Anterior cingulate cortex (tissue), 58 donors: ENCODE data around the gene TOM1.

ENCODE experiments used
- DNase-seq, 58 donors: peaks; one replicate each; lab custom pipeline; 2025; lab: John Stamatoyannopoulos, UW

TOM1 gene

DNA sequence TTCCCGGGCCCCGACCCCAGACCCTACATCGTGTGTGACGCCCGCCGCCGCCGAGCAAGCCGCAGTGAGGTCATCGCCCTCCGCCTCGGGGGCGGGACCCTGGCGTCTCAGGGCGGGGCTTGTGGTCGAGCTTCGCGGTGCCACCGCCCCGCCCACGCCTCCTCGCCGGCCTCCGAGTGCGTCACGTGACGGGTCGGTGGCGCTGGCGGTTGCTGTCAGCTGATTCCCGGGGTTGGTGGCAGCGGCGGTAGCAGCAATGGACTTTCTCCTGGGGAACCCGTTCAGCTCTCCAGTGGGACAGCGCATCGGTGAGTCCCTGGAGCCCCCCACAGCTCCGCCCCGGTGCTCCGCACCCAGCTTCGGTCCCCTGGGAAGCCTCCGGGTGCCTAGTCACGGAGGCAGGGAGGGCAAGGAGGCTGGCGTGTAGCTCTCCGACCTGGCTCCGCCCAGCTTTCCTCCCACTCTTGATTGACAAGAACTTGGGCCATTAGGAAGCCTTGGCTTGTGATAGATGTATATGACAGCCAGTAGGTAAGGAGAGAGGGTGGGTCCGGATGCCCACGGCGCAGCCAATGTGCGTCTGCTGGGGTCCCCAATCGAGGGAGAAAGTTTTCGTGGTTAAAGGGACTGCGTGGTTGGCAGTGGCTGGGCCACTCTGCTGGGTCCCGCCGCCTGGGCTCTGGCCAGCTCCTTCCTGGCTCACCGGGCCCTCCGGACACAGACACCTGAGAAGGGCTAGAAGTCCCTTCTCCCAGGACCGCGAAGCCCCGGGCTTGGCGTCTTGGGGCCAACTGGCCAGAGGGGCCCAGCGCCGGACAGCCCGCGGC, at the start of gene TOM1:
Gene TOM1, plus strand, starts transcription at position 222 of the 827 bp plus-strand sequence. Its CDS starts 35 bp downstream, at position 257.
- DNase-seq = peak; percentile 79 to 100 (median 96)

DNA sequence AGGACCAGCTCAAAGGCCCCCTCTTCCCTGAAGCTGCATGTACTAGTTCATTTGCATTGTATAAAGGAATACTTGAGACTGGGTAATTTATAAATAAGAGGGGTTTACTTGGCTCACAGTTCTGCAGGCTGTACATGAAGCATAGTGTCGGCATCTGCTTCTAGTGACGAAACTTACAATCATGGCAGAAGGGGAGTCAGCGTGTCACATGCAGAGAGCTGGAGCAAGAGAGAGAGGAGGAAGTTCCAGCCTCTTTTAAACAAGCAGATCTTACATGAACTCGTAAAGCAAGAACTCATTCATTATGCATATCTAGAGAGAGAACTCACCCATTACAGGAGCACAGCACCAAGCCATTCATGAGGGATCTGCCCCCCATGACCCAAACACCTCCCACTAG, 49.5 kb upstream of the TOM1 start:
- DNase-seq = no peak

DNA sequence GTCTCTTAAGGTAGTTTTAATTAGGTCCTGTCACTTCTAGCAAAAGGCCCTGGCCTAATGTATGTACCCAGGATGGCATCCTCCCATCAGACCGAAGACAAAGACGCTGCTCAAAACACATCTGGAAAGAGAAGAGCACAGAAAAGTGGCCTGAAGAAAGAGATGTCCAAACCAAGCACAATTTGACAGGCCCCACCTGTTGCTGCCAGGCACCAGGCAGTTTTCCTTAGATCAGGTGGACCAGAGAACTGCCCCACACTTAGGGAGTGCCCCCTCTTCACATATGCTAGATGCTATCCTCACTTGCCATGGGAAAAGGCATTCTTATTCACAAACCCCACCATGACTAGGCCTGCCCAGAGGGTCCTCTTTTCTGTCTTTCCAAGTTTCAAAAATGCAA, 45.7 kb upstream of the TOM1 start:
- no peak for DNase-seq

DNA sequence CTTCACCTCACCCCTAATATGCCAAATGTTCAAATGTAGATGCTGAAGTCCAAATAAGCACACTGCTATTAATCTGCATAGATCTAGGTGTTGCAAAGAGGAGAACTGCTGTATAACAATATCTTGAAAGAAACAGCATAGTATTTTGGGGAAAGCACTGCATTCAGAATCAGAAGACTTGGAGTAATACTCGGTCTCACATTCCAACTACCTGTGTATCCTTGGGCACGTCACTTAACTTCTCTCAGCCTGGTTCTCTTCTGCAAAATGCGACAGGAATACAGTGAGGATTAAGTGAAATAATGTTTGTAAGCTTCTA, 42.7 kb upstream of the TOM1 start:
- no peak for DNase-seq

DNA sequence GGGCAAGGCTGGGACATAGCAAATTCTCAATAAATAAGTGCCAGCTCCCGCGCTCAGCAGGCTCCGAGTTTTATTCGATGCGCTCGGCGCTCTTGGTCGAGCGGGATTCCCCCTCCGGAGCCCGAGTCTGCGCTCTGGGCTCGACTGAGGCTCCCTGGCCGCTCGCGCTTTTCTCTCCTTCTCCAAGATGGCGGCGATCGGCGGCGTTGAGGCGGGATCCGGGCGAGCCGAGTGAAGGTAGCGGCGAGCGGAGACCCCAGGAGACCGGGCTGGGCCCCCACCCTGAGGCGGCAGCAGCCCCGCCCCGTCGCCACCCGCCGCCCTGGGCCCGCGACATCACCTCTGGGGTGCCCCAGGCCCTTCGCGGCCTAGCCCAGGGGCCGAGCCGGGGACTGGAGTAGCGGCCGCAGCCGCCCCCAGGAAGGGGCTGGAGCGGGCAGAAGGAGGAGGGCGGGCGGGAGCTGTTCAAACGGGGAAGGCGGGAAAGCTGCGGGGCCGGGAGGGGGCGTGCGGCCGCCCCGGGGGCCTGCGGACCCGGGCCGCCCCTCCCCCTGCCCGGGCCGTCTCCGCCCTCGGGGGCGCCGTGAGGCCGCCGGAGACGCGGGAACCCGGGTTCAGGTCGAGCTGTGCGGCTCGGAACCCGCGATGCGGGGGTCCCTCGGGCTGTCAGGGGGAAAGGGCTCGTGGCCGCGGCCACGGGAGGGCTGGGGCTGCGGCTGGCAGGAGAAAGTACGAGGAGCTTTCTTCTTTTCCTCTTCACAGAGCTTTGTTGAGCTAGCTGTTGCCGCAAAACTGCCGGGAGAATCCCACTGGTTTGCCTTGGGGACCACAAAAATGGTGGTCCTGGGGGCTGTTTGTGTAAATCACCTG, 42.1 kb upstream of the TOM1 start, which contains the start of gene HMGXB4:
Gene HMGXB4, plus strand, starts transcription at position 173 of the 870 bp plus-strand sequence. CDS start 4,898 bp downstream, outside the sequence.
- peak; percentile 19 to 89 (median 78) for DNase-seq

DNA sequence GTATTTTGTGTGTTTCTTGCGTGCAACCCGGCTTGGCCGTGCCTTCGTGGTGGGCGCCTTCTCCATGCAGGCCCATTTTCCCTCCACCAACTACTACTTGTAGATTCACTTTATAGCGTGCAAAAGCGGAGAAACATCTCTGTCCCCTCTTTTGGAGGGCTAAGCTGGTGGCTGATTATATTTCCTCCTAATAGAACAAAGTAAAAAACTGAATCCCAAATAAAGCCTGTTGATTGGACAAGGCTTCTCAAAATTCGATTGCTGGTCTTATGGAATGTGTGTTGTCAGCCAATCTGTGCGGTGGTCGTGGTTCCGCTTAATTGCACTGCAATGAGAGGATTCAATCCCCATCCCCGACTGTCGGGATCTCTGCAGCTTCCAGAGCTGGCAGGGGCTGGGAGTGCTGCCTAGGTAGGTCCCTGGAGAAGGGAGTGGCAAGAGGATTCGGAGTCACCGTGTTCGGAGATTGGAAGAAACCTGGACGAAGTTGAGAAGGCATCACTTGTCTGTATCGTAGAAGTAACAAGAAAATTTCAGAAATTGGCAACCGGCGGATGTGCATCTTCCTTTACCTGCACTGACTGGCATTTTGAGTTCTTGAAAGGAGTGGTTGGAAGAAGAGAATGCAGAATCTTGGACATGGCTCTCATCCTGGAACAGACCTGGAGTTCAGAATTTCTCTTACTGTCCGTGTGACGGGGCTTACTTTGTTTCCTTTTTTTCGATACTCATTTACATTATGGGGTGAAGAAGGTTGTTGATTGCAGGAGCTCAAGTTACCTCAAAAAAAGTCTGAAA, 41.3 kb upstream of the TOM1 start:
- DNase-seq = peak in 1 of 58 donors; percentile 1

DNA sequence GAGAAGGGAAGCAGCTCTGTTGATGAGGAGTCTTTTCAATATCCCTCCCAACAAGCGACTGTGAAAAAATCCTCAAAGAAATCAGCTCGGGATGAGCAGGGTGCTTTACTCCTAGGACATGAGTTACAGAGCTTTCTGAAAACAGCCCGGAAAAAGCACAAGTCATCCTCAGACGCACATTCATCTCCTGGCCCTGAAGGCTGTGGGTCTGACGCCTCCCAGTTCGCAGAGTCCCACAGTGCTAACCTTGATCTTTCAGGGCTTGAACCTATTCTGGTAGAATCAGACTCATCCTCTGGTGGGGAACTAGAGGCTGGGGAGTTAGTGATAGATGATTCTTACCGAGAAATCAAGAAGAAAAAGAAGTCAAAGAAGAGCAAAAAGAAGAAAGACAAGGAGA, 34.7 kb upstream of the TOM1 start:
- no peak for DNase-seq

DNA sequence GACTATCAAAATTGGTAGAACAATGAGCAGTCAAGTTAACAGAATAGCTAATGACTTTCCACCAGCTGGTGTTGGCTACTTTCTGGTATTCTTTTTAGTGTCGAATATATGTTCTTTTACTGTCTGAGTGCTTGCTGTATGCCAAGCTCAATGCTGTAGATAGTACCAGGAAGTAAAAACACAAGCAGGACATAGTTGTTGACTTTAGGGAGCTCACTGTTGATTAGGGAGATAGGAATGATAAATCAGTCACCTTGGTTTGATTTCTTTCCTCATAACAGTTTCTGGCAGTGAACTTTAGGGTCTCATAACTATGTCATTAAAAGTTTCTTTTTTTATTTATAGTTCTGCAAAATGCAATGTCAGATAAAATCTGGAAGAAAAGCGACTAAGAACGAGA, 33.4 kb upstream of the TOM1 start:
- no peak for DNase-seq

DNA sequence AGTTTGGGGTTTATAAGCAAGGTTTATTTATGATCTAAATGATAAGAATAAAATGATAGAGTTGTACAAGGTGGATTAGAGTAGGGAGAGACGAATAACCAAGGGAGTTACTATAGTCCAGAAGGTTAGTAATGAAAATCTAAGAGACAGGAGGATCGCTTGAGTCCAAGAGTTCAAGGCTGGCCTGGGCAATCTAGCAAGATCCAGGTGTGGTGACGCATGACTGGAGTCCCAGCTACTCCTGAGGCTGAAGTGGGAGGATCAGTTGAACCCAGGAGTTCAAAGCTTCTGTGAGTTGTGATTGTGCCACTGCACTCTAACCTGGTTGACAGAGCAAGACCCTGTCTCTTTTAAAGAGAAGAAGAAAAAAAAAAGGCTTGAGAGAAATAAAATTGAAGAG, 30.1 kb upstream of the TOM1 start:
- no peak for DNase-seq

DNA sequence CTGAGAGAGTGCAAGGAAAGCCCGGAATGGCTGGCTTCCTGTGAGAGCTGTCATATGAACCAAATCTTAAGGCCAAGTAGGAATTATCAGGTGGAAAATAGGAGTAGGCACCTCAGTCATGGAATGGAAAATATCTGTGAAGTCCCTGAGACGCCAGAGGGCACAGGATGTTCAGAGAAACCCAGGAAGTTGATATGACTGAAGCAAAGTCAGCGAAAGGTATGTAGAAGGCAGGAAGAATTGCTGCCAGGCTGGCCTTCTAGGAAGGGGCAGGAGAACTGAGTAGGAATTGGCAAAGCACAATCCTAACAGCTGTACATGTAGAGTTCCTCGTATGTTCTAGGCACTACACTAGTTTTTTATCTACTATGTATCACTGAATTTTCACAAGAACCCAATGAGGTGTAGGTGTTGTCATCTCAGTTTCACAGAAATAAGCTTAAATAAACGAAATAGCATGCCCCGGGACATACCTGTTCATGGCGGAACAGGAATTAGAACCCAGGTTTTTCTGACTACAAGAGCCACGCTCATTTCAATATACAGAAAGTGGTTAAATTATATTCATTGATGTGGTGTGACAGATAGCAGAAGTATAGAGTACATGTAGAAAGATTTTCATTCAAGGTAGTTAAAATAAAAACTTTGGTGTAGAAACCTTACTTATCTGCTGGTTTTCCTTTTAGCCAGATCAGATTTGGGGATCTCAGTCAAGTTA, 25.4 kb upstream of the TOM1 start:
- DNase-seq = no peak

DNA sequence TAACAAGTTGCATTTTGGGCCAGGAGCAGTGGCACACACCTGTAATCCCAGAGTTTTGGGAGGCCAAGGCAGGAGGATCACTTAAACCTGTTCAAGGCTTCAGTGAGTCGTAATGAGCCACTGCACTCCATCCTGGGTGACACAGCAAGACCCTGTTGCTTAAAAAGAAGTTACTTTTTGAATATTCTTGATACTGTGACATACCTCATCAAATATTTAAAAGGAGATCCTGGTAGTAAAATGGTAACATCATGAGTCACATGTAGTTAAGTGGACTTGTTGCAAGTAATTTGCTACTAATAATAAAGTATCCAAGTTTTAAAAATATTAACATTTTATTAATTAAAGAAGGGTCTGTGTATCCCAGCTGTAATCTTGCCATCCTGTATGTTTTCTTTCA, 24.1 kb upstream of the TOM1 start:
- DNase-seq = no peak

DNA sequence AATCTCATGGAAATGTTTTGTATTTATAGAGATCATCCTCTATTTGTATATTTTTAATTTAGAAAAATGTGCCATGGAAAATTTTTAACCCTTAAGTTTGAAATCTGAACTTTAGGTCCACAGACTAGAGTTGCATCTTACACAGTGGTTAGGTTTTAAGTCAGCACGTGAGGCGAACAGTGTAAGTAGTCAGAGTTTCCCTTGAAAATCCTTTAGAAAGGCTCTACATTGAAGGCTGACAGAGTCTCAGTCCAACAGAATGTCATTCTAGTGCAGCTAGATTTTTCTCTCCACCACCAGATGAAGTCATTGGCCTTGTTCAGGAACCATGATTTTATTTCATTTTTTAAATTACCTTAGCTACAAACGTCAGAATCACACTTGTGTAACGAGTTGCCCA, 23.7 kb upstream of the TOM1 start:
- no peak for DNase-seq

DNA sequence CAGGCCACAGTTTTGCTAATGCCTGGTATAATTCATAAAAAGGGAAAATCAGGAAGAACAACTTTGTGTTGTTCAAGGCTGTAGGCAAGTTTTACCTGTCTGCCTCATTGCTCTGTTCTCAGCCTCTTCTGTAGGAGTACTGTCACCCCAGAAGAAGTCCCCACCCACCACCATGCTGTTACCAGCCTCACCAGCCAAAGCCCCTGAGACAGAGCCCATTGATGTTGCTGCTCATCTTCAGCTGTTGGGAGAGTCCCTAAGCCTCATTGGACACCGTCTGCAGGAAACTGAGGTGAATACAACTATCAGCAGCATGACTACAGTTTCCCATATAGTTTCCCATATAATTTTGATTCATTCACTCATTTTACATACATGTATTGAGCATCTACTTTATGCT, 11.6 kb upstream of the TOM1 start:
- DNase-seq = no peak

DNA sequence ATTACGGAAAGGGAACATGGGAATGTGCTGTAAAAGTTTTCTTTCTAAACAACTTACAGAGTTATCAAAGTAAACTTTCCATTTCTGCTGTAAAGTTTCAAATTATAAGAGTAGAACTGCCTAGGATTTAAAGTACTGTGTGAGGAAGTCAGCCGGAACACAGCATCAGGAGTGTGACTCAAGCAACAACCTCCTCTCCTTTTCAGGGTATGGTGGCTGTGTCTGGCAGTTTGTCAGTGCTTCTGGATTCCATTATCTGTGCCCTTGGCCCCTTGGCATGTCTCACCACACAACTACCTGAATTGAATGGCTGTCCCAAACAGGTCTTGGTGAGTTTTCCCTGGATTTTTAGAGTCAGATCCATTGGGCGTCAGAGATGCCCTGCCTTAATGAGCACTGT, 6.9 kb upstream of the TOM1 start:
- DNase-seq = no peak

DNA sequence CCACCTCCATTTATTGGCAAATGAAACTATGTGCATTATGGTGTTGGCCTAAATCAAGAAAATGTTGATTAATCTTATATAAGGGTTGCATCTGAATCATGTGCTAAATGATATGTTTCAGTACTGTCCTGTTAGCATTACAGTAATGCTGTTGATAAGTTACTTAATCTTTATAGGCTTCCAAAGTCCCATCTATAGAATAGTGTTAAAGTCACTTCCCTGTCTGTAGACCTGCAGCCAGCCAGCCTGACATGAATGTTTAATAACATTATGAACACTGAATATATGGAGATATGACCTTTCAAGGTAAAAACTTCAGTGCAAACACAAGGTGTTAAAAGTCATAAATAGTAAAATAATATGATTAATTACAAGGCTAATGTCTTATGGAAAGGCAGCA, 3.6 kb upstream of the TOM1 start:
- DNase-seq = no peak

DNA sequence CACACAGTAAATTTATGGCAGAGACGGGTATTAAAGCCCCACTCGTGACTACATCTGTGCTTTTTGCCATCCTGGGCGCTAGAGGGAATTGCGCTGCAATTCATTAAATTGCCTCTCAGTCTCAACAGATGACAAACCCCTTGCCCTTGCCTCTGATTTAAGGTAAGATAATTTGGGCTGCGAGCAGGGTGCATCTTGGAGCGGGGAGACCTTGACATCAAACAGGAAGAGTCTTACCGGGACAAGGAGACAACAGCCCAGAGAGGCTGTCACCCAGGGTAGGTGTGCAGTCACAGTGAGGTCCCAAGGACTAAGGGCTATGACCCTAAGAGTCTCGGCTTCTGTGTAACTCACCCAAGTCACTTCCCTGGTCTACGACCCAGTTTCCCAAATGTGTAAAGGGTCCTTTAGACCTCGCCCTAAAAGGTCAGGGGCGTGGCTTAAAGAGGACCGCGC, 449 bp upstream of the TOM1 start:
- peak in 9 of 58 donors; percentile 19 to 68 (median 59) for DNase-seq

DNA sequence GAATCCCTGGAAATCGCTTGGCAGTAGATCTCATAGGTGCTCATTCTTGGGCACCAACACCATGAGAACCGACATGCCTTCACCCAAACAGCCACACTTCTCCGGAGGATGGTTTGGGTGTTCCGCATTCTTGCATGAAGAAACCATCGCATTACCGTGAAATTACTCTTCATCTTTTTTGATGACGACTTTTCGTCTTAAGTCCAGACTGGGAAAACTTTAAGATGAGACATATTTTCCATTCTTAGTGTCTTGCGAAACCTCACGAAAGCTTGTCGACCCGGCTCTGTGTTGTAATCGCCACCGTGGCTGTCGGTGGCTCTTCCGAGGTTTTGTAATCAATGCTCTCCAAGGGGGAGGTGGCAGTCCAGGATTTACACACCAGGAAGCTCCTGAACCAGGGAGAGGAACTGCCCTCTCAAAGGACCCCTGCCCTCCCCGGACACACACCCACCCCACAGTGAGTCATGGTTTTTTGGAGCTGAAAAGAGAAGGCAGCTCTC, 1.7 kb downstream of the TOM1 start:
- DNase-seq = peak in 1 of 58 donors; percentile 18

DNA sequence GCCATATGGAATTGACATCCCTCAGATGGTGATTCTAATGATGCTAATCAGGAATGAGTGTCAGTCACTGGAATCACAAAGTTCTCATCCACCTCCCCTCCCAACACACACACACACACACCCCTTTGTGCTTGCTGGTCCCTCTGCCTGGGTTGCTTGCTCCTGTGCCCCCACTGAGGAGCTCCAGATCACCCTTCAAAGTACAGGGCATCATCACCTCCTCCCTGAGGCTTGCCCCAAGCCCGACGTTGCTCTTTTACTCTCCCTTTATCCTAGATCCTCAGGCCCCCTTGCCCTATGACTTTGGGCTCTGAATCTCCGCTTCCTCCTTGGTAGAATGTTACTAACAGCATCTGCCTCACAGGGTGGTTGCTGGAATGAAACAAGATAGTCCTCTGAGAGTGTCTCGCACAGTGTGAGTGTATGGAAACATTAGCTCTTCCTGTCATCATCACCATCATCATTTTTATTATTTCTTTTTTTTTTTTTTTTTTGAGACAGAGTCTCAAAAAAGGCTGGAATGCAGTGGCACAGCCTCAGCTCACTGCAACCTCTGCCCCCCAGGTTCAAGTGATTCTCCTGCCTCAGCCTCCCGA, 3.4 kb downstream of the TOM1 start:
- no peak for DNase-seq

DNA sequence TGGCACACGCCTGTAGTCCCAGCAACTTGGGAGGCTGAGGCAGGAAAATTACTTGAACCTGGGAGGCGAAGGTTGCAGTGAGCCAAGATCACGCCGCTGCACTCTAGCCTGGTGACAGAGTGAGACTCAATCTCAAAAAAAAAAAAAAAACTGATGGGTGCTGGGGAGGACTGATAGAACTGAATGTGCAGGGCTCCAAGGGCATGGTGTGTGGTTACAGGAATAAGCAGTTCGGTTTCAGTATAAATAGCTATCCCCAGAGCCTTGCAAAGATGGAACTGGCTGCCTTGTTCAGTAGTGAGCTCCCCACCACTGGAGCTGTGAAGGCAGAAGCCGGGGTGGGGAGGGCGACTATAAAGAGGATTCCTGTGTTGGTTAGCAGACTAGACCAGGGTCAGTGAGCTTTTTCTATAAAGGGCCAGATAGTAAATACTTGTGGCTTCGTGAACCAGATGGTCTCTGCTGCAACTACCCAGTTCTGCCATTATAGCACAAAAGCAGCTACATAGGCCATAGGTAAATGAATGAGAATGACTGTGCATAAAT, 5.9 kb downstream of the TOM1 start:
- DNase-seq = no peak
